K562 (cell line): Measurements from ENCODE around the gene CALCB.

Source experiments
- ATF3 ChIP-seq, 2 experiments: fragments of 450-650 bp in 1 of 2; sonication (generic) in 1 of 2; formaldehyde crosslinking in 1 of 2; IDR thresholded peaks in 1 of 2; conservative IDR thresholded peaks in 1 of 2; 2 replicates each; pipeline versions ENCODE4 v1.6.1 to v1.8.1; 2016 to 2023; ENCODE audit warnings: mild to moderate bottlenecking in 2 of 2, moderate library complexity in 2 of 2, inconsistent platforms in 1 of 2, missing genetic modification reagents in 1 of 2
- ATF6 ChIP-seq: sonication (generic); formaldehyde crosslinking; IDR thresholded peaks from 2 replicates; pipeline ENCODE4 v1.4.0; 2020; ENCODE audit warnings: mild to moderate bottlenecking, missing genetic modification reagents
- BMI1 ChIP-seq: fragments of 150-350 bp; IDR thresholded peaks from 2 replicates; pipeline ENCODE4 v1.6.1; 2014; ENCODE audit warnings: low read length
- CTCF ChIP-seq, 3 experiments: IDR thresholded peaks in 2 of 3; conservative IDR thresholded peaks in 1 of 3; 2 replicates each; pipeline ENCODE4 v1.5.1; 2011 to 2012; ENCODE audit warnings: low read length in 3 of 3, mild to moderate bottlenecking in 3 of 3, control low read depth in 2 of 3, improper control_type of control experiment in 1 of 3, inconsistent platforms in 1 of 3, low read depth in 1 of 3, mixed read lengths in 1 of 3, moderate library complexity in 1 of 3; ENCODE audit not compliant: insufficient read depth in 2 of 3
- E2F4 ChIP-seq: sonication (generic); formaldehyde crosslinking; IDR thresholded peaks from 2 replicates; pipeline ENCODE4 v1.8.0; 2022; ENCODE audit warnings: mild to moderate bottlenecking, low read depth, missing genetic modification reagents
- E2F5 ChIP-seq: sonication (generic); formaldehyde crosslinking; IDR thresholded peaks from 2 replicates; pipeline ENCODE4 v1.8.0; 2022; ENCODE audit warnings: mild to moderate bottlenecking, missing genetic modification reagents
- E2F6 ChIP-seq, 2 experiments: IDR thresholded peaks; 2 replicates each; pipeline ENCODE4 v1.6.1; 2011; ENCODE audit warnings: borderline replicate concordance in 1 of 2, control low read depth in 1 of 2, low read depth in 1 of 2, low read length in 1 of 2, mild to moderate bottlenecking in 1 of 2, mixed read lengths in 1 of 2, moderate library complexity in 1 of 2; ENCODE audit not compliant: insufficient read depth in 1 of 2, insufficient read length in 1 of 2, poor library complexity in 1 of 2, severe bottlenecking in 1 of 2; ENCODE audit errors: extremely low read depth in 1 of 2
- JUNB ChIP-seq: fragments of 450-650 bp; formaldehyde crosslinking; conservative IDR thresholded peaks from 2 replicates; pipeline ENCODE4 v1.4.0; 2020; ENCODE audit warnings: mild to moderate bottlenecking
- SP1 ChIP-seq: sonication (generic); formaldehyde crosslinking; IDR thresholded peaks from 2 replicates; pipeline ENCODE4 v1.8.1; 2022; ENCODE audit warnings: mild to moderate bottlenecking, missing genetic modification reagents

- TF ChIP-seq BMI1 (no peak), ATF3 (IDR thresholded peaks at IDR 0.05) (no peak), ATF3 (CRISPR knock-in tag; conservative IDR thresholded peaks at IDR 0.05) (no peak), E2F6 (IDR thresholded peaks at IDR 0.05; ENCODE audit: borderline replicate concordance in 1 of 2, extremely low read depth in 1 of 2, insufficient read depth in 1 of 2, insufficient read length in 1 of 2, low read depth in 1 of 2, low read length in 1 of 2, poor library complexity in 1 of 2, severe bottlenecking in 1 of 2) (no peak), CTCF (IDR thresholded peaks at IDR 0.05 in 2 of 3, conservative IDR thresholded peaks at IDR 0.05 in 1 of 3; ENCODE audit: insufficient read depth in 2 of 3, low read depth in 1 of 3, low read length in 3 of 3) (no peak), SP1 (no peak), ATF6 (no peak), JUNB (CRISPR knock-in tag) (no peak), E2F4 (CRISPR knock-in tag) (no peak), E2F5 (CRISPR knock-in tag) (no peak)
These were observed 28.2 kb upstream of the CALCB start for GRCh38 chr11:15045209-15045608.
